Tibial nerve (tissue), 4 donors: ENCODE results near the gene MAN2C1.

Experiments used
- EP300 ChIP-seq, 2 donors: sonication (generic); formaldehyde crosslinking; IDR thresholded peaks; one replicate each; pipeline ENCODE4 v1.6.1; 2017; ENCODE audit warnings: antibody characterized with exemption in 2 of 2, mild to moderate bottlenecking in 1 of 2
- POLR2A ChIP-seq, 2 donors: fragments of 450-650 bp; IDR thresholded peaks; one replicate each; pipeline ENCODE4 v1.6.1; 2017; ENCODE audit warnings: antibody characterized with exemption in 2 of 2, mild to moderate bottlenecking in 2 of 2, moderate library complexity in 2 of 2
- TF ChIP-seq, protein P1 (sequence below), 5 experiments: fragments of 200-600 bp in 3 of 5; fragments of 450-650 bp in 2 of 5; sonication (generic) in 3 of 5; IDR thresholded peaks; one replicate each; pipeline ENCODE4 v1.5.1; 2016 to 2019; ENCODE audit warnings: antibody characterized with exemption in 5 of 5, mild to moderate bottlenecking in 3 of 5, moderate library complexity in 2 of 5

DNA sequence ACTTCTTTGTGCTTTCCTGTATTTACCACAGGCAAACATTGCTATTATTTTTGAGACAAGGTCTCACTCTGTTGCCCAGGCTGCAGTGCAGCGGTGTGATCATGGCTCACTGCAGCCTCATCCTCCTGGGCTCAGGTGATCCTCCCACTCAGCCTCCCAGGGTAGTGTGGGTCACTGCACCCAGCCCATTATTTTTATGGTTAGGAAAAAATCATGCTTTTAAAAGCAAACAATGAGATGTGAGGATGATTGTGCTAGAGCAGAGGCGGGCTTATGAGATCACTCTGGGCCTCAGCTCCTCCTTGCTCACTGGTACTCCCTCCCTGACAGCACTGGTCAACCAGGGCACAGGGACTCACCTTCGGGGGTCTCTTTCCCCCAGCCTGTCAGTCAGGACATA, 2.2 kb downstream of the MAN2C1 start:
- no peak for TF ChIP-seq EP300 (IDR thresholded peaks at IDR 0.05)
- TF ChIP-seq, protein P1, sequence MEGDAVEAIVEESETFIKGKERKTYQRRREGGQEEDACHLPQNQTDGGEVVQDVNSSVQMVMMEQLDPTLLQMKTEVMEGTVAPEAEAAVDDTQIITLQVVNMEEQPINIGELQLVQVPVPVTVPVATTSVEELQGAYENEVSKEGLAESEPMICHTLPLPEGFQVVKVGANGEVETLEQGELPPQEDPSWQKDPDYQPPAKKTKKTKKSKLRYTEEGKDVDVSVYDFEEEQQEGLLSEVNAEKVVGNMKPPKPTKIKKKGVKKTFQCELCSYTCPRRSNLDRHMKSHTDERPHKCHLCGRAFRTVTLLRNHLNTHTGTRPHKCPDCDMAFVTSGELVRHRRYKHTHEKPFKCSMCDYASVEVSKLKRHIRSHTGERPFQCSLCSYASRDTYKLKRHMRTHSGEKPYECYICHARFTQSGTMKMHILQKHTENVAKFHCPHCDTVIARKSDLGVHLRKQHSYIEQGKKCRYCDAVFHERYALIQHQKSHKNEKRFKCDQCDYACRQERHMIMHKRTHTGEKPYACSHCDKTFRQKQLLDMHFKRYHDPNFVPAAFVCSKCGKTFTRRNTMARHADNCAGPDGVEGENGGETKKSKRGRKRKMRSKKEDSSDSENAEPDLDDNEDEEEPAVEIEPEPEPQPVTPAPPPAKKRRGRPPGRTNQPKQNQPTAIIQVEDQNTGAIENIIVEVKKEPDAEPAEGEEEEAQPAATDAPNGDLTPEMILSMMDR (IDR thresholded peaks at IDR 0.05) = no peak
- no peak for TF ChIP-seq POLR2A (IDR thresholded peaks at IDR 0.05)
